Measurements from ENCODE around the gene BMPR1B.
"Not testable (repeated sequence)": the region's sequence is repeated elsewhere in the genome, so short reads cannot be mapped to it uniquely, and the experiment has no call there.

Gene BMPR1B

GRCh38 chr4:94763500-94763899 lies 5.7 kb downstream of the BMPR1B start:
- FAIRE-seq, result no peak

- FAIRE-seq, result no peak
Measured at GRCh38 chr4:94764069-94764468, 6.3 kb downstream of the BMPR1B start.

GRCh38 chr4:94765174-94765573 lies 7.4 kb downstream of the BMPR1B start:
- FAIRE-seq, result no peak

GRCh38 chr4:94765648-94766047 lies 7.9 kb downstream of the BMPR1B start:
- no peak for FAIRE-seq

- FAIRE-seq, result no peak
Measured at GRCh38 chr4:94766856-94767255, 9.1 kb downstream of the BMPR1B start.

- FAIRE-seq, result no peak
Measured at GRCh38 chr4:94767446-94767845, 9.7 kb downstream of the BMPR1B start.

- FAIRE-seq, result no peak
Measured at GRCh38 chr4:94782707-94783106, 25.0 kb downstream of the BMPR1B start.

- no peak for FAIRE-seq
Measured at GRCh38 chr4:94791701-94792100, 33.9 kb downstream of the BMPR1B start.

- no peak for FAIRE-seq
Measured at GRCh38 chr4:94798808-94799207, 41.1 kb downstream of the BMPR1B start.

- FAIRE-seq, result no peak
Measured at GRCh38 chr4:94801016-94801415, 43.3 kb downstream of the BMPR1B start.

- FAIRE-seq, result no peak
Measured at GRCh38 chr4:94802091-94802490, 44.3 kb downstream of the BMPR1B start.

GRCh38 chr4:94803181-94803580 lies 45.4 kb downstream of the BMPR1B start:
- FAIRE-seq, result no peak

GRCh38 chr4:94804650-94805049 lies 46.9 kb downstream of the BMPR1B start:
- FAIRE-seq, result no peak

GRCh38 chr4:94806376-94806775 lies 48.6 kb downstream of the BMPR1B start:
- FAIRE-seq, result no peak

- no peak for FAIRE-seq
Measured at GRCh38 chr4:94811643-94812042, 53.9 kb downstream of the BMPR1B start.

- FAIRE-seq, result no peak
Measured at GRCh38 chr4:94813221-94813620, 55.5 kb downstream of the BMPR1B start.

GRCh38 chr4:94814237-94814636 lies 56.5 kb downstream of the BMPR1B start:
- FAIRE-seq, result no peak

GRCh38 chr4:94819371-94820168 lies 61.8 kb downstream of the BMPR1B start:
- no peak for FAIRE-seq

- no peak for FAIRE-seq
Measured at GRCh38 chr4:94826206-94826605, 68.5 kb downstream of the BMPR1B start.

GRCh38 chr4:94827481-94828110 lies 69.8 kb downstream of the BMPR1B start:
- FAIRE-seq, result no peak

GRCh38 chr4:94828882-94829281 lies 71.1 kb downstream of the BMPR1B start:
- FAIRE-seq, result no peak

- FAIRE-seq, result no peak
Measured at GRCh38 chr4:94831607-94832006, 73.9 kb downstream of the BMPR1B start.

- FAIRE-seq, result not testable (repeated sequence)
Measured at GRCh38 chr4:94832329-94832728, 74.6 kb downstream of the BMPR1B start.

- no peak for FAIRE-seq
Measured at GRCh38 chr4:94833394-94833793, 75.6 kb downstream of the BMPR1B start.

GRCh38 chr4:94834501-94834900 lies 76.7 kb downstream of the BMPR1B start:
- FAIRE-seq, result no peak
